Gastrocnemius medialis (tissue), 4 donors: ENCODE measurements around the gene KIF5A. TPM values are rescaled to one million over a fixed set of nuclear protein-coding genes. Genes with fewer than 3 reads are reported as not detected.

Source experiments
- ATAC-seq, 2 donors: fragments of 150-250 bp; one replicate each; pipeline ENCODE4 v1.9.1; 2016
- DNase-seq, 2 donors: peaks; one replicate each; pipeline ENCODE4 v3.0.0-alpha.2; 2019
- H3K27ac ChIP-seq, 4 donors: fragments of 200-600 bp; sonication (generic); 1 replicate in 1 of 4; 2 replicates in 3 of 4; pipeline ENCODE4 v1.5.1; 2016 to 2018; ENCODE audit warnings: mild to moderate bottlenecking in 2 of 4, moderate library complexity in 1 of 4
- H3K27me3 ChIP-seq, 3 donors: fragments of 200-600 bp; sonication (generic) in 2 of 3; 1 replicate in 1 of 3; 2 replicates in 2 of 3; pipeline versions ENCODE4 v1.5.1 to v1.6.0; 2016 to 2019; ENCODE audit warnings: mild to moderate bottlenecking in 1 of 3, moderate library complexity in 1 of 3
- H3K36me3 ChIP-seq, 2 donors: fragments of 200-600 bp; sonication (generic) in 1 of 2; one replicate each; pipeline ENCODE4 v1.5.1; 2017 to 2018
- H3K4me1 ChIP-seq, 2 donors: fragments of 200-600 bp; sonication (generic) in 1 of 2; one replicate each; pipeline ENCODE4 v1.5.1; 2016 to 2017; ENCODE audit warnings: mild to moderate bottlenecking in 2 of 2
- H3K4me3 ChIP-seq, 4 donors: fragments of 200-600 bp; sonication (generic) in 3 of 4; 1 replicate in 1 of 4; 2 replicates in 3 of 4; pipeline ENCODE4 v1.5.1; 2016 to 2019; ENCODE audit warnings: mild to moderate bottlenecking in 2 of 4
- H3K9me3 ChIP-seq, 3 donors: fragments of 200-600 bp; sonication (generic) in 2 of 3; 1 replicate in 1 of 3; 2 replicates in 2 of 3; pipeline ENCODE4 v1.5.1; 2016 to 2019
- CTCF ChIP-seq, 5 experiments: fragments of 450-650 bp in 3 of 5; fragments of 200-600 bp in 2 of 5; sonication (generic) in 2 of 5; IDR thresholded peaks in 4 of 5; conservative IDR thresholded peaks in 1 of 5; 1 replicate in 4 of 5; 2 replicates in 1 of 5; pipeline ENCODE4 v1.5.1; 2016 to 2019; ENCODE audit warnings: antibody characterized with exemption in 5 of 5, mild to moderate bottlenecking in 3 of 5, moderate library complexity in 3 of 5
- POLR2A ChIP-seq, 2 donors: fragments of 450-650 bp; IDR thresholded peaks; one replicate each; pipeline ENCODE4 v1.6.1; 2017; ENCODE audit warnings: antibody characterized with exemption in 2 of 2, mild to moderate bottlenecking in 2 of 2, moderate library complexity in 2 of 2
- in situ Hi-C, 4 donors: fragments of 200-750 bp; cut with MboI; loops; one replicate each; pipeline versions ENCODE4 v1.15.0 to v1.8.0; 2017; ENCODE audit warnings: low sequenced_read_pairs in 4 of 4
- intact Hi-C: fragments of 100-400 bp; cut with DNase I; formaldehyde crosslinking; loops from one replicate; pipeline ENCODE4 v1.15.1; 2023; ENCODE audit warnings: low total_unique reads
- total RNA-seq, 4 donors: library from RNA; depleted of rRNA; stranded (reverse); fragments of >200 nt; gene quantifications; one replicate each; pipeline versions ENCODE4 v1.1.0 to v1.2.3, GENCODE V29; 2016

The KIF5A gene
- total RNA-seq, 4 donors from 2014 or later, result 0.09 to 0.36 TPM; not detected in 2

GRCh38 chr12:57593187-57593586, 43.3 kb downstream of the KIF5A start:
- H3K4me1 ChIP-seq, result peaks cover 8 to 13% of the 10 kb centered on the region in 2 donors
- DNase-seq, result no peak
- H3K27me3 ChIP-seq, result no peaks in the 10 kb centered on the region
- H3K4me3 ChIP-seq, result no peak overlapping the region
- H3K27ac ChIP-seq, result no peak overlapping the region
- ATAC-seq, result no peak
- intact Hi-C loops (no loop called here), in situ Hi-C loops (no loop called here)
- TF ChIP-seq CTCF (IDR thresholded peaks at IDR 0.05 in 4 of 5, conservative IDR thresholded peaks at IDR 0.05 in 1 of 5) (no peak), POLR2A (IDR thresholded peaks at IDR 0.05) (no peak)
- peaks cover 0 to 19% of the 10 kb centered on the region in 2 donors for H3K36me3 ChIP-seq
- H3K9me3 ChIP-seq, result no peaks in the 10 kb centered on the region

GRCh38 chr12:57600395-57600794, 50.6 kb downstream of the KIF5A start:
- peaks cover 6 to 14% (median 7%) of the 10 kb centered on the region in 3 donors for H3K27me3 ChIP-seq
- no peak for ATAC-seq
- intact Hi-C loops, result no loop called here
- peaks cover 0 to 36% of the 10 kb centered on the region in 2 donors for H3K36me3 ChIP-seq
- no peak overlapping the region for H3K27ac ChIP-seq
- no peaks in the 10 kb centered on the region for H3K9me3 ChIP-seq
- no peak overlapping the region for H3K4me3 ChIP-seq
- in situ Hi-C loops, result no loop called here
- DNase-seq, result no peak
- TF ChIP-seq POLR2A (IDR thresholded peaks at IDR 0.05), result no peak
- TF ChIP-seq CTCF (IDR thresholded peaks at IDR 0.05 in 4 of 5, conservative IDR thresholded peaks at IDR 0.05 in 1 of 5), result no peak
- H3K4me1 ChIP-seq, result no peaks in the 10 kb centered on the region

- no peak overlapping the region for H3K4me3 ChIP-seq
- intact Hi-C loops, result no loop called here
- DNase-seq (no peak), ATAC-seq (no peak)
- peaks cover 0 to 25% of the 10 kb centered on the region in 2 donors for H3K36me3 ChIP-seq
- peak overlapping the region in 3 of 4 donors; percentile 55 to 71 (median 66) for H3K27ac ChIP-seq
- TF ChIP-seq POLR2A (IDR thresholded peaks at IDR 0.05), result no peak
- no peak for TF ChIP-seq CTCF (IDR thresholded peaks at IDR 0.05 in 4 of 5, conservative IDR thresholded peaks at IDR 0.05 in 1 of 5)
- H3K4me1 ChIP-seq, result no peaks in the 10 kb centered on the region
- in situ Hi-C loops, result no loop called here
- peaks cover 13 to 34% (median 20%) of the 10 kb centered on the region in 3 donors for H3K27me3 ChIP-seq
- H3K9me3 ChIP-seq, result no peaks in the 10 kb centered on the region
Observed at GRCh38 chr12:57602544-57602943, 52.7 kb downstream of the KIF5A start.

- TF ChIP-seq CTCF (IDR thresholded peaks at IDR 0.05 in 4 of 5, conservative IDR thresholded peaks at IDR 0.05 in 1 of 5), result no peak
- TF ChIP-seq POLR2A (IDR thresholded peaks at IDR 0.05), result no peak
- intact Hi-C loops (no loop called here), in situ Hi-C loops (no loop called here)
- Histone ChIP-seq H3K4me3 (no peak overlapping the region), H3K27me3 (peaks cover 13 to 34% (median 23%) of the 10 kb centered on the region in 3 donors), H3K36me3 (peaks cover 0 to 21% of the 10 kb centered on the region in 2 donors), H3K27ac (peak overlapping the region; percentile 10 to 71 (median 60)), H3K4me1 (no peaks in the 10 kb centered on the region), H3K9me3 (no peaks in the 10 kb centered on the region)
- ATAC-seq (no peak), DNase-seq (no peak)
Observed at GRCh38 chr12:57603324-57603723, 53.5 kb downstream of the KIF5A start.
